H9 (cell line): ENCODE results near the gene NXN. TPM values are rescaled to one million over a fixed set of nuclear protein-coding genes. Genes with fewer than 3 reads are reported as not detected.

ENCODE experiments used
- DNase-seq: peaks from one replicate; pipeline ENCODE4 v3.0.0-alpha.2; 2017
- H2AFZ ChIP-seq: one replicate; pipeline ENCODE4 v1.6.1; 2013; ENCODE audit warnings: mild to moderate bottlenecking, low read length, control low read depth, moderate library complexity
- H2AK5ac ChIP-seq: 2 replicates; pipeline ENCODE4 v1.6.1; 2013; ENCODE audit warnings: low read length, control low read depth, mixed read lengths; ENCODE audit not compliant: insufficient read length
- H2BK120ac ChIP-seq: one replicate; pipeline ENCODE4 v1.6.1; 2013; ENCODE audit warnings: low read depth, mild to moderate bottlenecking, low read length, control low read depth, inconsistent platforms; ENCODE audit not compliant: poor library complexity, severe bottlenecking
- H2BK12ac ChIP-seq: 2 replicates; pipeline ENCODE4 v1.6.1; 2013; ENCODE audit warnings: low read length, control low read depth, mixed read lengths, low read depth; ENCODE audit not compliant: insufficient read length
- H2BK15ac ChIP-seq: 2 replicates; pipeline ENCODE4 v1.6.1; 2013; ENCODE audit warnings: low read depth, low read length, control low read depth
- H2BK20ac ChIP-seq: one replicate; pipeline ENCODE4 v1.6.1; 2013; ENCODE audit warnings: low read depth, mild to moderate bottlenecking, low read length, control low read depth, inconsistent platforms; ENCODE audit not compliant: poor library complexity, severe bottlenecking
- H2BK5ac ChIP-seq: 2 replicates; pipeline ENCODE4 v1.6.1; 2013; ENCODE audit warnings: low read length, control low read depth, mixed read lengths; ENCODE audit not compliant: insufficient read length
- H3K14ac ChIP-seq: 2 replicates; pipeline ENCODE4 v1.6.1; 2013; ENCODE audit warnings: low read length, control low read depth; ENCODE audit not compliant: insufficient read depth
- H3K18ac ChIP-seq: 2 replicates; pipeline ENCODE4 v1.6.1; 2013; ENCODE audit warnings: low read depth, mild to moderate bottlenecking, mixed read lengths, low read length, control low read depth; ENCODE audit not compliant: insufficient read length
- H3K23ac ChIP-seq: 2 replicates; pipeline ENCODE4 v1.6.1; 2013; ENCODE audit warnings: low read length, control low read depth, mixed read lengths, low read depth; ENCODE audit not compliant: insufficient read length
- H3K23me2 ChIP-seq: 2 replicates; pipeline ENCODE4 v1.6.1; 2013; ENCODE audit warnings: low read depth, mild to moderate bottlenecking, mixed read lengths, low read length, control low read depth; ENCODE audit not compliant: insufficient read length, poor library complexity, severe bottlenecking
- H3K27ac ChIP-seq: 2 replicates; pipeline ENCODE4 v1.5.1; 2013; ENCODE audit warnings: low read length, control low read depth, mixed read lengths, low read depth; ENCODE audit not compliant: insufficient read length
- H3K27me3 ChIP-seq: 2 replicates; pipeline ENCODE4 v1.6.1; 2013; ENCODE audit warnings: low read length, control low read depth, inconsistent platforms; ENCODE audit not compliant: insufficient read depth
- H3K4ac ChIP-seq: 2 replicates; pipeline ENCODE4 v1.6.1; 2013; ENCODE audit warnings: low read depth, mild to moderate bottlenecking, control low read depth, inconsistent platforms, low read length, moderate library complexity
- H3K4me1 ChIP-seq: 2 replicates; pipeline ENCODE4 v1.6.1; 2013; ENCODE audit warnings: low read length, control low read depth, inconsistent platforms; ENCODE audit not compliant: insufficient read depth
- H3K4me2 ChIP-seq: 2 replicates; pipeline ENCODE4 v1.6.1; 2013; ENCODE audit warnings: low read length, control low read depth, mixed read lengths; ENCODE audit not compliant: insufficient read length, insufficient read depth
- H3K56ac ChIP-seq: 2 replicates; pipeline ENCODE4 v1.6.1; 2013; ENCODE audit warnings: low read depth, mild to moderate bottlenecking, mixed read lengths, low read length, control low read depth; ENCODE audit not compliant: insufficient read length
- H3K79me1 ChIP-seq: 2 replicates; pipeline ENCODE4 v1.6.1; 2013; ENCODE audit warnings: low read depth, mild to moderate bottlenecking, moderate library complexity, low read length, control low read depth, inconsistent platforms; ENCODE audit not compliant: insufficient read depth, poor library complexity, severe bottlenecking
- H3K79me2 ChIP-seq: 2 replicates; pipeline ENCODE4 v1.6.1; 2013; ENCODE audit warnings: low read length, control low read depth, inconsistent platforms; ENCODE audit not compliant: insufficient read depth
- H3K9ac ChIP-seq: 2 replicates; pipeline ENCODE4 v1.6.1; 2013; ENCODE audit warnings: low read length, control low read depth, mixed read lengths; ENCODE audit not compliant: insufficient read length; ENCODE audit errors: extremely low read depth
- H3K9me3 ChIP-seq: one replicate; pipeline ENCODE4 v1.6.1; 2013; ENCODE audit warnings: low read depth, low read length, inconsistent platforms; ENCODE audit not compliant: control insufficient read depth
- H3T11ph ChIP-seq: one replicate; pipeline ENCODE4 v1.6.1; 2013; ENCODE audit warnings: mild to moderate bottlenecking, low read length, control low read depth, inconsistent platforms
- H4K20me1 ChIP-seq: one replicate; pipeline ENCODE4 v1.6.1; 2013; ENCODE audit not compliant: control insufficient read depth, insufficient read length, insufficient read depth
- H4K5ac ChIP-seq: 2 replicates; pipeline ENCODE4 v1.6.1; 2013; ENCODE audit warnings: low read depth, mild to moderate bottlenecking, mixed read lengths, low read length, control low read depth; ENCODE audit not compliant: insufficient read length
- H4K8ac ChIP-seq: replicated peaks from 2 replicates; pipeline ENCODE4 v1.6.1; 2013; ENCODE audit warnings: low read length, control low read depth, mixed read lengths, low read depth; ENCODE audit not compliant: insufficient read length
- H4K91ac ChIP-seq: 2 replicates; pipeline ENCODE4 v1.6.1; 2013; ENCODE audit warnings: low read depth, mild to moderate bottlenecking, moderate library complexity, mixed read lengths, low read length, control low read depth; ENCODE audit not compliant: insufficient read length
- H3K27ac Mint-ChIP-seq, 3 experiments: 2 replicates in 2 of 3; 3 replicates in 1 of 3; pipeline ENCODE4 v1.8.0; 2020 to 2021; ENCODE audit warnings: mixed read lengths in 3 of 3, mild to moderate bottlenecking in 1 of 3, moderate library complexity in 1 of 3
- H3K27me3 Mint-ChIP-seq: 2 replicates; pipeline ENCODE4 v1.8.0; 2021; ENCODE audit warnings: low read depth, mild to moderate bottlenecking, moderate library complexity, mixed read lengths
- H3K36me3 Mint-ChIP-seq, 3 experiments: 2 replicates in 2 of 3; 3 replicates in 1 of 3; pipeline ENCODE4 v1.8.0; 2020 to 2021; ENCODE audit warnings: low read depth in 3 of 3, mixed read lengths in 3 of 3; ENCODE audit not compliant: insufficient read depth in 1 of 3
- H3K4me1 Mint-ChIP-seq, 2 experiments: 2 replicates each; pipeline ENCODE4 v1.8.0; 2020; ENCODE audit warnings: mixed read lengths in 2 of 2
- H3K4me3 Mint-ChIP-seq, 2 experiments: 2 replicates in 1 of 2; 3 replicates in 1 of 2; pipeline ENCODE4 v1.8.0; 2020 to 2021; ENCODE audit warnings: mild to moderate bottlenecking in 2 of 2, mixed read lengths in 2 of 2, moderate library complexity in 1 of 2
- H3K9me3 Mint-ChIP-seq, 2 experiments: 2 replicates in 1 of 2; 3 replicates in 1 of 2; pipeline ENCODE4 v1.8.0; 2020; ENCODE audit warnings: mild to moderate bottlenecking in 2 of 2, mixed read lengths in 2 of 2, moderate library complexity in 1 of 2
- WGBS: extraction: QIAGEN DNeasy Blood & Tissue Kit; methylation state at CpG from one replicate; pipeline ENCODE4 v1.1.7; 2013; ENCODE audit warnings: missing lambda C conversion rate, low lambda C conversion rate, mixed read lengths; ENCODE audit not compliant: insufficient read length; ENCODE audit errors: extremely low coverage; 5-methylcytosine and 5-hydroxymethylcytosine counted together
- total RNA-seq: library from RNA; stranded (reverse); gene quantifications from 2 replicates; pipeline ENCODE4 v1.2.1, GENCODE V29; 2021
- TF ChIP-seq, protein P1 (sequence below): fragments of 200-600 bp; sonication (generic); conservative IDR thresholded peaks from 3 replicates; pipeline ENCODE4 v1.8.0; 2021; ENCODE audit warnings: antibody characterized with exemption, mild to moderate bottlenecking

Gene NXN
- total RNA-seq, 1 experiment from 2014 or later: 93.6 TPM

DNA sequence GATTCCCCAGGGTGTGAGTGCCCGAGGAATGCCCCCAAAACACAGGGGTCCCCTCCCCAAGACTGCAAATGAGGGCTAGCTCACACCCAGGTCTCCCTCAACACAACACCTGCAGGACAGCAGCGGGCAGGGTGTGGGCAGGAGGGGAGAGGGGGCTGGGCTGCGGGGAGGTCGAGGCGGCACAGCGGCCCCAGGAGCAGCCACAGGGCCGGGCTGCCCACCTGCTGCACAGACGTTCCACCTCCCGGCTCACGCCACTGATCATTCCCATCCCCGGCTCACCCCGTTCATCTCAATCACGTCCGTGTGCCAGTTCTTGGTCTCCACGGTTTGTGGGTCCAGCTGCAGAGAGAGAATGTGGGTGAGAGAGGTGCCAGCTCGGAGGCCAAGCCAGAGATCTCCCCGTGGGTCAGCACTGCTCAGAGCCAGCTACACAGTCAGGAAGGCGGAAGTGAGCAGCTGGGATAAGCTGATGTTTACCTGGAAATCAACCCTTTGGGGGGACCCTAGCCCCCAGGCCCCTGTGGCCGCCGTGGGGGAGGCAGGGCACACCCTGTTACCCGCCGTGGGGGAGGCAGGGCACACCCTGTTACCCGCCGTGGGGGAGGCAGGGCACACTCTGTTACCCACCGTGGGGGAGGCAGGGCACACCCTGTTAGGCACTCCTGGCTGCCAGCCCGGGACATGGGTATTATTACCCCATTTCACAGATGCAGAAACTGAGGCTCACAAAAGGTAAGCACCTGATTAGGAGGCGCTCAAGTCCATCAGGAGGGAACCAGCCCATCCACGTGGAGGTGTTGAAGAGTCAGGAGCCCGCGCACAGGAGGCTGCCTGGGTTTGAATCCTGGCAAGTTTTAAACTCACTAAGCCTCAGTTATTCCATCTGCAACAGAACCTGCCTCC, 33.5 kb upstream of the NXN start:
- Histone ChIP-seq H3K14ac (no peak overlapping the region), H2BK15ac (no peak overlapping the region), H3T11ph (no peak overlapping the region), H3K4ac (no peak overlapping the region), H4K91ac (no peak overlapping the region), H2BK120ac (no peak overlapping the region), H2AFZ (no peak overlapping the region), H3K18ac (no peak overlapping the region), H3K23ac (no peak overlapping the region), H2BK12ac (no peak overlapping the region), H2BK20ac (no peak overlapping the region), H2BK5ac (no peak overlapping the region), H4K8ac (no peak overlapping the region), H3K9me3 (no peaks in the 10 kb centered on the region), H3K27ac (no peak overlapping the region), H4K20me1 (no peaks in the 10 kb centered on the region), H3K79me1 (no peaks in the 10 kb centered on the region), H3K79me2 (no peaks in the 10 kb centered on the region), H3K4me1 (no peaks in the 10 kb centered on the region), H3K23me2 (no peaks in the 10 kb centered on the region), H2AK5ac (no peak overlapping the region), H3K27me3 (no peaks in the 10 kb centered on the region), H4K5ac (no peak overlapping the region), H3K4me2 (no peak overlapping the region), H3K9ac (no peak overlapping the region), H3K56ac (no peak overlapping the region)
- H3K4me3 Mint-ChIP-seq: no peak overlapping the region
- TF ChIP-seq, protein P1, sequence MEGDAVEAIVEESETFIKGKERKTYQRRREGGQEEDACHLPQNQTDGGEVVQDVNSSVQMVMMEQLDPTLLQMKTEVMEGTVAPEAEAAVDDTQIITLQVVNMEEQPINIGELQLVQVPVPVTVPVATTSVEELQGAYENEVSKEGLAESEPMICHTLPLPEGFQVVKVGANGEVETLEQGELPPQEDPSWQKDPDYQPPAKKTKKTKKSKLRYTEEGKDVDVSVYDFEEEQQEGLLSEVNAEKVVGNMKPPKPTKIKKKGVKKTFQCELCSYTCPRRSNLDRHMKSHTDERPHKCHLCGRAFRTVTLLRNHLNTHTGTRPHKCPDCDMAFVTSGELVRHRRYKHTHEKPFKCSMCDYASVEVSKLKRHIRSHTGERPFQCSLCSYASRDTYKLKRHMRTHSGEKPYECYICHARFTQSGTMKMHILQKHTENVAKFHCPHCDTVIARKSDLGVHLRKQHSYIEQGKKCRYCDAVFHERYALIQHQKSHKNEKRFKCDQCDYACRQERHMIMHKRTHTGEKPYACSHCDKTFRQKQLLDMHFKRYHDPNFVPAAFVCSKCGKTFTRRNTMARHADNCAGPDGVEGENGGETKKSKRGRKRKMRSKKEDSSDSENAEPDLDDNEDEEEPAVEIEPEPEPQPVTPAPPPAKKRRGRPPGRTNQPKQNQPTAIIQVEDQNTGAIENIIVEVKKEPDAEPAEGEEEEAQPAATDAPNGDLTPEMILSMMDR: no peak
- H3K9me3 Mint-ChIP-seq: no peaks in the 10 kb centered on the region
- H3K27ac Mint-ChIP-seq: no peak overlapping the region
- no peaks in the 10 kb centered on the region for H3K36me3 Mint-ChIP-seq
- H3K4me1 Mint-ChIP-seq: no peaks in the 10 kb centered on the region
- no peak for DNase-seq
- WGBS: no CpG with 5 or more reads among the region's 30 CpGs
- 0 out of 2 replicates have a peak, but pooled peaks cover 2% of the 10 kb centered on the region for H3K27me3 Mint-ChIP-seq
